PC-3 (cell line): ENCODE results near the gene RPLP2.

Experiments
- CTCF ChIP-seq: fragments of 300-600 bp; sonication (generic); conservative IDR thresholded peaks from 2 replicates; pipeline ENCODE4 v1.5.1; 2017; ENCODE audit warnings: antibody characterized with exemption, low read depth, mild to moderate bottlenecking, low read length
- EZH2 ChIP-seq: fragments of 300-600 bp; sonication (generic); IDR thresholded peaks from one replicate; pipeline ENCODE4 v1.6.1; 2017; ENCODE audit warnings: antibody characterized with exemption, mild to moderate bottlenecking, low read length; ENCODE audit not compliant: unreplicated experiment

- TF ChIP-seq CTCF (no peak), EZH2 (no peak)
Measured at GRCh38 chr11:773425-773824, 36.3 kb upstream of the RPLP2 start.
